Rectal smooth muscle tissue (tissue), 1 donor: ENCODE measurements around the gene WFIKKN1.

Source experiments
- H3K27ac ChIP-seq: one replicate; pipeline ENCODE4 v1.7.0; 2013; ENCODE audit warnings: low read depth, low read length, inconsistent platforms
- H3K27me3 ChIP-seq: one replicate; pipeline ENCODE4 v1.7.0; 2013; ENCODE audit warnings: low read length; ENCODE audit not compliant: control insufficient read depth, insufficient read depth
- H3K36me3 ChIP-seq: one replicate; pipeline ENCODE4 v1.7.0; 2013; ENCODE audit warnings: low read length; ENCODE audit not compliant: control insufficient read depth, insufficient read depth
- H3K4me1 ChIP-seq: one replicate; pipeline ENCODE4 v1.7.0; 2013; ENCODE audit warnings: low read length; ENCODE audit not compliant: control insufficient read depth, insufficient read depth
- H3K4me3 ChIP-seq: one replicate; pipeline ENCODE4 v1.7.0; 2013; ENCODE audit warnings: low read length
- H3K9ac ChIP-seq: one replicate; pipeline ENCODE4 v1.7.0; 2013; ENCODE audit warnings: low read length

Gene WFIKKN1

DNA sequence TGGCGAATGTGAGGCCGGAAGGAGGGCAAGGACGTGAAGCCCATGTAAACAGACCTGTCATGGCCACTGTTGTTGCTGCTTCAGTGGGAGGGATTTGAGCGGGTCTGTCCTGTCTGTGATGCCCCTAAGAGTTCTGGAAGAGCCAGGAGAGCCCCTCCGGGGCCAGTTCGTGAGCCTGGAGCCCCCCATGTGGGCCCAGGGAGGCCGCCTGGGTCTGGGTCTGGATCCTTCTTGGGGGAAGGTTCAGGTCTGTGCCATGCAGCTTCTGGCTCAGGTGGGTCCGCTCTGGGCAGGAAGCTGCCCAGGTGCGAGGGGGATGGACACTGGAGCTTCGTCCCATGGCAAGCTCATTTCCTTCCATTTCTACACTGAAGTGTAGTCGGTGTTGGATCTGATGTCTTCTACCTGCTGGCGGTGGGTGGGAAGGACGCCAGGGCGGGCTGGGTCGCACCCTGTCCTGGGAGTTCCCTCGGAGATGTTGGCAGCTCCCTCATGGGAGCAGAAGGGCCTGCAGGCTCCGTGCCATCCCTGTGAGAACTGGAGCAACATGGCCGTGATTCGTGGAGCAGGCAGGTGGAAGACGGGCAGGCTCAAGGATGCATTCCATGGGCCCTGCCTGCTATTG is 11.2 kb upstream of the WFIKKN1 start:
- Histone ChIP-seq H3K36me3 (peaks cover 2% of the 10 kb centered on the region), H3K4me3 (no peak overlapping the region), H3K27ac (no peak overlapping the region), H3K27me3 (no peaks in the 10 kb centered on the region), H3K9ac (no peak overlapping the region), H3K4me1 (peaks cover 6% of the 10 kb centered on the region)

DNA sequence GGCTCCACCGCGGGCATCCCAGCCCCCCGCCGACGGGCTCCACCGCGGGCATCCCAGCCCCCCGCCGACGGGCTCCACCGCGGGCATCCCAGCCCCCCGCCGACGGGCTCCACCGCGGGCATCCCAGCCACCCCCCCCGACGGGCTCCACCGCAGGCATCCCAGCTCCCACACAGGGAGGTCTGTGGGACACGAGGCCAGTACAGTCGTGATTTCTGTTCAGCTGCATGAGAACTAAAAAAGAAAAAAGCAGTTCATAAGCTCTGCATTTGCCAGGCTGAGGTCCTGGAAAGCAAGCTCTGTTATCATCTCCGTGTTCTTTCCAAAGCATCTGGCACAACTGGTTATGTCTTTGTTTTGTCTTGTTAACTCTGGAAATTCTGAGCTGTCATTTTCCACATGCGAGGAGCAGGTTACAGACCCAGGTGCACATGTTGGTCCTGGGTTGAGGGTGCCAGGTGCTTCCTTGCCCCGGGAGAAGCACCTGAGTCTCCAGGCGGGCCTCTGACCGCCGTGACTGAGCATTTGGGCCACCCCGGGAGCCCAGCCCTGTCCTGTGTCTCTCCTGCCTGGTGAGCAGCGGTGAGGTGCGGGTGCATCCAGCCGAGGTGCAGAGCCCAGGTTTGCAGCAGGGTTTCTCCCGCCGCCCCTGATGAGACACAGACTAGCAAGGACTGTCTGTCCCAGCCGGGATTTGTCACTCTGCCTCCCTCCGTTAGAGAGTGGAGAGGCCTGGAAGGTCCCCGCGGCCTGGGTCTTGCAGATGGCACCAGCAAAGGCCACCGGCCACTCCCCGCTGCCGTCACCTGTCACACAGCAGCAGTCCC is 9.9 kb upstream of the WFIKKN1 start:
- Histone ChIP-seq H3K4me3 (no peak overlapping the region), H3K27ac (no peak overlapping the region), H3K36me3 (peaks cover 2% of the 10 kb centered on the region), H3K27me3 (no peaks in the 10 kb centered on the region), H3K9ac (no peak overlapping the region), H3K4me1 (peaks cover 6% of the 10 kb centered on the region)

DNA sequence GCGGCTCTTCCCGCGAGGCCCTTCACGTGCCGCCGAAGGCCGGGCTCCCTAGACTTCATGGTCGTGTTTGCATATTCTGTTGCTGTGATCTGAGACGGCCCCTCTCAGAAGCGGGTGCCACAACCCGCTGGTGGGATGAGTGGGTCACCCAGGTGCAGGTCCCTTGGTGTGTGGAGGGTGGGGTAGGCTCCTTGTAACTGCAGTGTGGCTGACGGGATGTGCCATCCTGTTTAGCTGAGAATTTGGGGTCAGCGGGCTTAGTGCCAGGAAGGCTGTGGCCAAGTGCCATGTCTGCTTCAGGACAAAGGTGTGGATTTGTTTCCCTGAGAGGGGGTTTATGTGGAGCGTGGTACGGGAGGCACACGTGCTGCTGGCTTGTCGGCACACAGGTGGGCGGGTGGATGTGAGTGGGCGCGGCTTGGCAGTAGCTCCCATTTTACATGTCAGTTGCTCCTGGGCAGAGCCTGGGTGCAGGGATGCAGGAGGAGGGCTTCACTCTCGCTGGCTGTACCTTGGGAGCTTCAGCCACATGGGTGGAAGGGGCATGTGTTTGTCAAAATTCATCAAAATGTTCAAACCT is 9.2 kb upstream of the WFIKKN1 start:
- no peak overlapping the region for H3K27ac ChIP-seq
- no peaks in the 10 kb centered on the region for H3K27me3 ChIP-seq
- H3K36me3 ChIP-seq, result peaks cover 6% of the 10 kb centered on the region
- H3K9ac ChIP-seq, result no peak overlapping the region
- no peak overlapping the region for H3K4me3 ChIP-seq
- H3K4me1 ChIP-seq, result peaks cover 6% of the 10 kb centered on the region

DNA sequence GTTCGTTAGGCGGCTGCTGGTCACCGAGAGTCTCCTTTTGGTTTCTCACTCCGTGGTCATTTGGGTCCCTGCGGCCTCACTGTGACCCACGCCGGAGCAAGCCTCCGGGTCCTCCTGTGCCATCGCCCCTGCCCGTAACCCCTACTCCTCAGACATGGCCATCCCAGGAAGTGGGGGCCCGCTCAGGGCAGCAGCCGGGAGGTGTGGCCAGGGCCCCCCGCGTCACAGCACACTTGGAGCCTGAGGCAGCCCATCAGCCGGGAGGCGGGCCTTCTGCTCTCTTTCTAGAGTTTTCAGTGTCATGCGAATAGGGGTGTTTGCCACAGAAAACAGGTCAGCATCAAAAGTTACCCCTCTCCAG is 7.9 kb upstream of the WFIKKN1 start:
- no peak overlapping the region for H3K4me3 ChIP-seq
- H3K27me3 ChIP-seq, result no peaks in the 10 kb centered on the region
- H3K9ac ChIP-seq, result no peak overlapping the region
- H3K36me3 ChIP-seq, result peaks cover 6% of the 10 kb centered on the region
- peaks cover 6% of the 10 kb centered on the region for H3K4me1 ChIP-seq
- peak overlapping the region; percentile 61 for H3K27ac ChIP-seq

DNA sequence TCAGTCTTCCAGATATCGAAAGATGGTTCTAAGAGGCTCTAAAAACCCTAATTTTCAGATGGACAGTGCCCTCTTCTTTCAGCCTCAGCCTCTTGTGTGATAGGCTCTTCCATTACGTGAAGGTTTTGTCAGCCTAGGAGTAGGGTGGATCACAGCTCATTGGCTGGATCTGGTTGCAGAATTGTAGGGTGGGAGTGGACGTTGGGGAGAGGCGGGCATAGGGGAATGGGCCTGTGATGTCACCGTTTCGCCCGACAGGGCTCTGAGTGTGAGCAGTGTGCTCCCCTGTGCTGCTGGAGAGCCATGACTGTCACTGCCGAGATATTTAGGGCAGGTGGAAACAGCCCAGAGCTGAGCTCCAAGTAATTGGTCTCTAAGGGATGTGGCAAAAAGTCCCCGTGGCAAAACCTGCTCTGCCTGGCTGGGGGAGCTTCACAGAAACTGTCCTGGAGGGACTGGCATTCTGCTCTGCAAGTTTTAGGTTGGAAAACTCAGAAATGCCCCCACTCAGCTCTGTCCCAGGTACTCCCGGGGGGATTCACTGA is 6.2 kb upstream of the WFIKKN1 start:
- Histone ChIP-seq H3K36me3 (peaks cover 4% of the 10 kb centered on the region), H3K27me3 (no peaks in the 10 kb centered on the region), H3K4me3 (no peak overlapping the region), H3K27ac (no peak overlapping the region), H3K4me1 (peaks cover 6% of the 10 kb centered on the region), H3K9ac (no peak overlapping the region)

DNA sequence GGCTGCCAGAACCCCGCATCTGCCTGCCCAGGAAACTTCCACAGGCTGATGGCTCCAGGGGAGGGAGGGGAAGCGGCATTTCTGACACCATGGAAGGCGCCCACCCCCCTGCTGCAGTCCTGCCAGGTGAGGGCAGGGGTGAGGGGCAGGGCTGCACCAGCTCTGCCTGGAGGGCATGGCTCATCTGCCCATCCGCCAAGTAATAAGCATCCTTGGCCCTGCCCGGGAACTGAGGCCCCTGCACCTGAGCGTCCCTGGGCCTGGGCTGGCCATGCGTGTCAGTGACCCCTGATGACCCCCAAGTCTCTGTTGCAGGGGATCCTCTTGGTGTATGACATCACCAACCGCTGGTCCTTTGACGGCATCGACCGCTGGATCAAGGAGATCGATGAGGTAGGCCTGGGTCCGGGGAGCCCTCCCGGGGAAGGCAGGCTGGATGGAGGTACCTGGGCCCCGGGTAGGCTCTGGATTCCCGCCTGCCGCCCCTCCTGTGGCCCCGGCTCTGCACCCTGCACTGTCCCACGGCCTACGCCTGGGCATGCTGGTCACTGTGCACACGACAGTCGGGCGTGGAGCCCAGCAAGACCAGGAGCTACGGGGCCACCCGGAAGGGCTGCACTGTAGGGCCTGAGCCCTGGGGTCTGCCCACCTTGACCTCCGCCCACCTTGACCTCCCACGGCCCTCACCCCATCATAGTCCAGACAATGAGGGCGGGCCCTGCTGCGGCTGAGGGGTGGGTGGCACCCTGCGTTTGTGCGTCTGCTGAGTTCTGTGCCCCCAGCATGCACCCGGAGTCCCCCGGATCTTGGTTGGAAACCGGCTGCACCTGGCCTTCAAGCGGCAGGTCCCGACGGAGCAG is 5.4 kb upstream of the WFIKKN1 start:
- Histone ChIP-seq H3K4me1 (peaks cover 6% of the 10 kb centered on the region), H3K27ac (no peak overlapping the region), H3K36me3 (peaks cover 4% of the 10 kb centered on the region), H3K9ac (no peak overlapping the region), H3K4me3 (no peak overlapping the region), H3K27me3 (no peaks in the 10 kb centered on the region)

DNA sequence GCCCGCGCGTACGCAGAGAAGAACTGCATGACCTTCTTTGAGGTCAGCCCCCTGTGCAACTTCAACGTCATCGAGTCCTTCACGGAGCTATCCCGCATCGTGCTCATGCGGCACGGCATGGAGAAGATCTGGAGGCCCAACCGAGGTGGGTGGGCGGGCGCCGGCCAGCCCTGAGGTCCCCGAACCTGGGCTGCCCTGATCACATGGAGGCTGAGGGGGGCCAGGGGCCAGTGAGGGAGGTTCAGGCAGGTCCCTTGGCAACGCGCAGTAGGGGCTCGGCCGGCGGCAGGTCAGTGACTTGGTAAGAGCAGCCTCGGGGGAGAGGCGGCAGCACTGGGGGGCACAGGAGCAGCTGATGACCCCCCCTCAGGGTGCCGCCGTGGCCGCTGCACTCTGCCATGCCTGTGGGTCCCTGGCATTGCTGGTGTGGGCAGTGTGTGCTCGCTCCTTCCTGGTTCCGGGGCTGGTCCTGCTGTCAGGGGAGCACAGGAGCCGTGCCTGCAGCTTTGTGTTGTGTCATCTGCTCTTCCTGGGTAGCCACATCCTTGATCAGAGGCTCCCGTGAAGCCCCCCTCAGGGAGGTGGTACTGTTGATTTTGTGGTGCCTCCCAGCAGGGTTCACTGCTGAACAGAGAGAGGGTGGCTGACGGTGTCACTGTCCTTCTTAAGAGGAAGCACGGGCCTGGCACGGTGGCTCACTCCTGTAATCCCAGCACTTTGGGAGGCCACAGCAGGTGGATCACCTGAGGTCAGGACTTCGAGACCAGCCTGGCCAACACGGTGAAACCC is 4.6 kb upstream of the WFIKKN1 start:
- H3K27ac ChIP-seq, result peak overlapping the region; percentile 31
- H3K36me3 ChIP-seq, result peaks cover 4% of the 10 kb centered on the region

DNA sequence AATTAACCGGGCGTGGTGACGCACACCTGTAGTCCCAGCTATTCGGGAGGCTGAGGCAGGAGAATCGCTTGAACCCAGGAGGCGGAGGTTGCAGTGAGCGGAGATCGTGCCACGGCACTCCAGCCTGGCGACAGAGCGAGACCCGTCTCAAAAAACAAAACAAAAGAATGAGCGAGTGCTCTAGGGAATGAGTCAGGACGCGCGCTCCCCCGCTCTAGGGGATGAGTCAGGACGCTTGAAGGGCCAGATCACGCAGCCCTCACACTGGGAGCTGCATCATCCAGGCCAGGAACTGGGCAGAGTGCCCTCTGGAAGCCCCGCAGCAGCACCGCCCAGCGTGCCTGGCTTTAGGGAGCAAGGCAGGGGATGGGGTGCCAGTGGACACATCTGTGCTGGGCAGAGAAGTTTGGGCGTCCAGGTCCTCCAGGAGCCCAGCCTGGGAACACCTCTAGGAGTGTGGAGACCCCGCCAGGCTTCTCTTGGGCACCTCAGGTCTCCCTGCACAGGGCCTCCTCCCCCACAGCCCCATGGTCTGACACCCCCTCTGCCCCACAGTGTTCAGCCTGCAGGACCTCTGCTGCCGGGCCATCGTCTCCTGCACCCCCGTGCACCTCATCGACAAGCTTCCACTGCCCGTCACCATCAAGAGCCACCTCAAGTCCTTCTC is 3.9 kb upstream of the WFIKKN1 start:
- H3K9ac ChIP-seq, result no peak overlapping the region
- H3K36me3 ChIP-seq, result peaks cover 4% of the 10 kb centered on the region
- no peak overlapping the region for H3K4me3 ChIP-seq
- H3K27ac ChIP-seq, result peak overlapping the region; percentile 32
- peaks cover 2% of the 10 kb centered on the region for H3K4me1 ChIP-seq
- no peaks in the 10 kb centered on the region for H3K27me3 ChIP-seq

More for the DNA sequence above, 4.6 kb upstream of the WFIKKN1 start:
- Histone ChIP-seq H3K9ac (no peak overlapping the region), H3K4me1 (peaks cover 6% of the 10 kb centered on the region), H3K4me3 (no peak overlapping the region), H3K27me3 (no peaks in the 10 kb centered on the region)

DNA sequence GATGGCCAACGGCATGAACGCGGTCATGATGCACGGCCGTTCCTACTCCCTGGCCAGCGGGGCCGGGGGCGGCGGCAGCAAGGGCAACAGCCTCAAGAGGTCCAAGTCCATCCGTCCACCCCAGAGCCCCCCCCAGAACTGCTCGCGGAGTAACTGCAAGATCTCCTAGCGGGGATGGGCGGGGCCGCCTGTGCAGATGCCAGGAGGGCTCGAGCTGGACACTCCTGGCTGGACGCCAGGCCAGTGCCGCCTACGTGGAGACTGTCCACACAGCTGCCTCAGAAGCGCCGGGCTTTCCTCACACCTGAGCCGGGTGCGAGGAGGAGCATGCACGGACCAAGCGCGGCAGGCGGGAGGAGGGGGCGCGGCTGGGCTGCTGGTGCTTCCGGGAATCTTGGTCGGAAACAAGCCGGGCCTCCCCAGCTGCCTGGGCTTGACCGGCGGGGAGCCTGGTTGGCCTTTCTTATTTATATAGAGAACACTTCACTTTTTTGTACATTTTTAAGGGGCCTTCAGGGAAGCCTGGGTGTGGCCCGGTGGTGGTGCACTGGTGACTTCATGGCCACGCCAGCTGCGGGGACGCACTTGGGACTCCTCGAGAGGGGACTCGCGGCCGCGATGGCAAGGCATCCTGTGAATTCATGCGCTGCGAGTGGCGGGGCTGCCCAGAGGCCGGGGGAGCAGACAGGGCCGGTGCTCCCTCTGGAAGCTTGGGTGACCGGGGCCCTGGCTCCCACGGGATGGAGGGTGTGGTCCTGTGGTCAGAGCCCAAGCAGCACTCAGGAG is 3.1 kb upstream of the WFIKKN1 start:
- Histone ChIP-seq H3K36me3 (peaks cover 4% of the 10 kb centered on the region), H3K4me1 (no peaks in the 10 kb centered on the region), H3K4me3 (no peak overlapping the region), H3K27ac (no peak overlapping the region), H3K9ac (no peak overlapping the region), H3K27me3 (peaks cover 2% of the 10 kb centered on the region)

DNA sequence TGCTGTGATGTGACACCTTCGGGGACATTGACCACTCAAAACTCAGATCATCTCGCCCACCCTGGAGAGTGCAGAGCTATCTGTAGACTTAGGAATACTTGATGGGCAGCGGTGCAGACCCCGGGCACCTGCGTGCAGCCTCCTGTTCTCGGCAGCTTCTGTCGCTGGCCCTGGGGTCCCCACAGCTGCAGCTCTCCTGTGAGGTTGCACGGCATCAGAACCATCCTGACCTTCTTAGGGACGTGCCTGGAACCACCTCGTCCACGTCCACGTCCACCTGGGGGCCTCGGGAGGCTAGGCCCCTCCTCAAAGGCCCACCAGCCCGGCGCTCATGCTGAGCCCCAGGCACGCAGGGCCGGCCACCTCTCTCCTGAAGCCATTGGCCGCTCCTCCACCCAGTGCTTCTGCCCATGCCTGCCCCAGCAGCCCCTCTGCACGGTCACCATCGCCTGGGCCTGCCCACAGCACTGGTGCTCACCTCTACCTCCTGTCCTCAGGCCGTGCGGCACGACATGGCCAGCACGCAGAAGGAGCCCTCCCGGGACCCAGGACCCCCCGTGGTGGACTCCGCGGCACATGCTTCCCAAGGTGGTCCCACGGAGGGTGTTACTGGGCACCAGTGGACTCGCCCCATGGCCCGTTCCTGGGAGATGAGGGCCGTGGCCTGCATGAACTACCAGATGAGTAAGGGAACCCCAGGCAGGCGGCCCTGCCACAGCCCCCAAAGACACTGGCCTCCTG is 2.3 kb upstream of the WFIKKN1 start:
- peaks cover 2% of the 10 kb centered on the region for H3K27me3 ChIP-seq
- H3K4me1 ChIP-seq, result no peaks in the 10 kb centered on the region
- H3K9ac ChIP-seq, result no peak overlapping the region
- H3K36me3 ChIP-seq, result peaks cover 4% of the 10 kb centered on the region
- no peak overlapping the region for H3K27ac ChIP-seq
- no peak overlapping the region for H3K4me3 ChIP-seq
